COLO668 (cell line): Measurements from ENCODE around the gene CTNNBL1.

Experiments used
- DNase-seq: peaks from one replicate; lab custom pipeline; 2025; ENCODE audit not compliant: unreplicated experiment; lab: John Stamatoyannopoulos, UW

Gene CTNNBL1

GRCh38 chr20:37775200-37775599, 81.4 kb downstream of the CTNNBL1 start:
- no peak for DNase-seq

- no peak for DNase-seq
These were observed 82.2 kb downstream of the CTNNBL1 start for GRCh38 chr20:37776049-37776448.

- DNase-seq: no peak
These were observed 82.7 kb downstream of the CTNNBL1 start for GRCh38 chr20:37776526-37776925.

- no peak for DNase-seq
These were observed 83.5 kb downstream of the CTNNBL1 start for GRCh38 chr20:37777012-37777950.

- DNase-seq: no peak
These were observed 84.3 kb downstream of the CTNNBL1 start for GRCh38 chr20:37777988-37778659.

- DNase-seq: no peak
These were observed 87.8 kb downstream of the CTNNBL1 start for GRCh38 chr20:37781626-37782025.

- no peak for DNase-seq
These were observed 92.2 kb downstream of the CTNNBL1 start for GRCh38 chr20:37786043-37786442.

- DNase-seq: no peak
These were observed 95.6 kb downstream of the CTNNBL1 start for GRCh38 chr20:37789408-37789807.

GRCh38 chr20:37790900-37791299, 97.1 kb downstream of the CTNNBL1 start:
- DNase-seq: no peak

GRCh38 chr20:37796121-37796520, 102.3 kb downstream of the CTNNBL1 start:
- DNase-seq: no peak

GRCh38 chr20:37796733-37797132, 102.9 kb downstream of the CTNNBL1 start:
- no peak for DNase-seq

- DNase-seq: no peak
These were observed 103.9 kb downstream of the CTNNBL1 start for GRCh38 chr20:37797669-37798175.

GRCh38 chr20:37798312-37798711, 104.5 kb downstream of the CTNNBL1 start:
- no peak for DNase-seq

GRCh38 chr20:37800618-37801017, 106.8 kb downstream of the CTNNBL1 start:
- DNase-seq: no peak

GRCh38 chr20:37801921-37802320, 108.1 kb downstream of the CTNNBL1 start:
- no peak for DNase-seq

- DNase-seq: no peak
These were observed 109.8 kb downstream of the CTNNBL1 start for GRCh38 chr20:37803438-37804307.

GRCh38 chr20:37804584-37805566, 111.0 kb downstream of the CTNNBL1 start:
- DNase-seq: no peak

GRCh38 chr20:37807471-37808232, 113.8 kb downstream of the CTNNBL1 start:
- DNase-seq: no peak
